Esophagus squamous epithelium (tissue), 4 donors: Measurements from ENCODE around the gene POR.
"Not testable (repeated sequence)": the region's sequence is repeated elsewhere in the genome, so short reads cannot be mapped to it uniquely, and the experiment has no call there.

Experiments
- CTCF ChIP-seq, 6 experiments: fragments of 450-650 bp in 4 of 6; fragments of 200-600 bp in 2 of 6; sonication (generic) in 2 of 6; IDR thresholded peaks; one replicate each; pipeline ENCODE4 v1.5.1; 2016 to 2019; ENCODE audit warnings: antibody characterized with exemption in 6 of 6, mild to moderate bottlenecking in 4 of 6, moderate library complexity in 4 of 6
- POLR2A ChIP-seq, 4 donors: fragments of 450-650 bp; IDR thresholded peaks; one replicate each; pipeline ENCODE4 v1.6.1; 2017; ENCODE audit warnings: antibody characterized with exemption in 4 of 4, mild to moderate bottlenecking in 4 of 4, moderate library complexity in 3 of 4

- not testable (repeated sequence) for TF ChIP-seq CTCF, POLR2A (IDR thresholded peaks at IDR 0.05)
These were observed 40.8 kb upstream of the POR start for GRCh38 chr7:75874180-75874579.
